Activated T-cell treated with anti-CD3 and anti-CD28 coated beads, Interleukin-2, amount 50 U/mL, for 72 hours (primary cell): ENCODE results near the gene NR1I3. TPM values are rescaled to one million over a fixed set of nuclear protein-coding genes. Genes with fewer than 3 reads are reported as not detected.
A peak's percentile ranks its signal among the peaks of the same experiment; 100 is the strongest.

Experiments used
- ATAC-seq, 2 donors: fragments of 150-1000 bp; cut with Tn5 transposase; replicated peaks in 1 of 2; 2 replicates each; pipeline ENCODE4 v1.10.0; 2021; ENCODE audit warnings: moderate library complexity in 2 of 2, mild to moderate bottlenecking in 1 of 2
- DNase-seq, 2 donors: peaks; one replicate each; pipeline ENCODE4 v3.0.0; 2021 to 2022; ENCODE audit warnings: mixed read lengths in 1 of 2
- H3K27ac Mint-ChIP-seq: one replicate; pipeline ENCODE4 v1.8.0; 2022; ENCODE audit warnings: mild to moderate bottlenecking, moderate library complexity, mixed read lengths
- H3K27me3 Mint-ChIP-seq: one replicate; pipeline ENCODE4 v1.8.0; 2022; ENCODE audit warnings: low read depth, mixed read lengths
- H3K36me3 Mint-ChIP-seq, 2 donors: one replicate each; pipeline ENCODE4 v1.8.0; 2022; ENCODE audit warnings: mixed read lengths in 2 of 2, mild to moderate bottlenecking in 1 of 2; ENCODE audit not compliant: insufficient read depth in 2 of 2
- H3K4me1 Mint-ChIP-seq: one replicate; pipeline ENCODE4 v1.8.0; 2022; ENCODE audit warnings: low read depth, mixed read lengths
- H3K4me3 Mint-ChIP-seq, 2 donors: one replicate each; pipeline ENCODE4 v1.8.0; 2022; ENCODE audit warnings: mild to moderate bottlenecking in 2 of 2, mixed read lengths in 2 of 2, moderate library complexity in 2 of 2
- H3K9me3 Mint-ChIP-seq, 2 donors: one replicate each; pipeline ENCODE4 v1.8.0; 2022; ENCODE audit warnings: mixed read lengths in 2 of 2
- total RNA-seq, 2 donors: library from RNA; stranded (reverse); gene quantifications; one replicate each; pipeline ENCODE4 v1.2.3, GENCODE V29; 2022

NR1I3 gene
- total RNA-seq, 2 donors from 2014 or later = not detected

DNA sequence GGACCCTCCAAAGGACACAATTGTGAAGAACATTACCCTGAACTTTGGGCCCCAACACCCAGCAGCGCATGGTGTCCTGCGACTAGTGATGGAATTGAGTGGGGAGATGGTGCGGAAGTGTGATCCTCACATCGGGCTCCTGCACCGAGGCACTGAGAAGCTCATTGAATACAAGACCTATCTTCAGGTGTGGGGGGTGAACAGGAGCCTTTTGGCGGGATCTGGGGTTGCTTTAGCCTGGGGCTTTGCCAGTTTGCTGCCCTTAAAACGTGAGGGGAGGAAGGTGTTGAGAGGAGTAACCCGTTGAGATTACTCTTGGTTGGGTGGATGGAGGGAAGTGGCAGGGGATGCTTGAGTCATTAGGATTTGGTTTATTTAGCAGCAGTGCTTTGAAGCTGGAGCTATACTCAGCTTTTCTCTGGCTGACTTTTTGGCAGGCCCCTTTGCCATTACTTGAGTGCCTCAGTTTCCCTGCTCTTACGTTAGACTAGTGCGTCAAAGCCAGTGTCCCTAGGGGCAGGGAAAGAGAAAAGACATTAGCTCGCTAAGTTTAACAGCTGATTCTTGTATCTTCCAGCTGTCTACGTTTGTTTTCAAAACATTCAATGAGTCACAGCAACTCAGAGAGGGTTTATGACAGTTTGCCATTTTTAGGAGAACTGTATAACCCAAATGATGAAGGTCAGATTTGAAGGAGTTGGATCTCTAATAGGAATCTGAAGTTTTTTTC lies 31.4 kb downstream of the NR1I3 start:
- H3K4me1 Mint-ChIP-seq = peaks cover 50% of the 10 kb centered on the region
- H3K27me3 Mint-ChIP-seq = no peaks in the 10 kb centered on the region
- DNase-seq = no peak
- H3K27ac Mint-ChIP-seq = no peak overlapping the region
- ATAC-seq = no peak
- H3K9me3 Mint-ChIP-seq = no peaks in the 10 kb centered on the region
- peaks cover 15 to 26% of the 10 kb centered on the region in 2 donors for H3K36me3 Mint-ChIP-seq
- no peak overlapping the region for H3K4me3 Mint-ChIP-seq

DNA sequence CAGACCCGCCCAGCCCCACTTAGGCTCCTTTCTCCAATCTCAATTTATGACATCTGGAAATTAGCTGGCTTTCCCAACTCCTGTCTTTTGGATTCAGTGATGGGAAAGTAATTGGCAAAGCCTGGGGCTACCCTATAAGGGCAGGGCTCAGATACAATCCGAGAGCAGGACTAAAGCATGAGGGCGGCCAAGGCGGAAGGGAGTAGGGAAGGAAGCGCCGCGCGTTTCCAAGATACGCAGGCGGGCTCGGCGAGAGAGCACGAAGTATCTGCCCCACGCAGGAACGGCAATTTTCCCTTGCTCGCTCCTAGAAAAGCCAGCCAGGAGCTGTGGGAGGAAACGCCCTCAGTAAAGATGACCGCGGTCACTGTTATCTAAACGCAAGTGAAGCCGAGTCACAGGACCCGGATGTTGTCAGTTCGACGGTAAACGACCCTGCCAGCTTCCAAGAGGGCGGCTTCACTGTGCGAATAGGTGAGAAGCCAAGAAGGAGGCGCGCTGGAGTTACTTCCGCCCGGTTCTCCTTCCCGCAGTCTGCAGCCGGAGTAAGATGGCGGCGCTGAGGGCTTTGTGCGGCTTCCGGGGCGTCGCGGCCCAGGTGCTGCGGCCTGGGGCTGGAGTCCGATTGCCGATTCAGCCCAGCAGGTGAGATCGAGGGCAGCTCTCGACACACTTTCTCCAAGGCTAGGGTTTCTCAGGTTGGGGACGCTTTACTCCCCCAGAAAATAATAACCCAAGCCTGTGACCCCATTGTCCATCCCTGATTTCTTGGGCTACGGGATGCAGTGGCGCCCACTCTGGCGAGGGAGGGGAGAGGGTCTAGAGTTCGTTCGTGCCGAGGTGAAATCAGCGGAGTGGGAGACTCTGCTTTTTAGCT lies 35.9 kb downstream of the NR1I3 start, which contains the start of gene NDUFS2:
TSS of gene NDUFS2 (plus strand) at position 532 of the 877 bp plus-strand sequence. CDS start at position 551, 19 bp downstream.
- peak within 1 kb of the TSS; percentile 97 for H3K27ac Mint-ChIP-seq
- no peaks in the 10 kb centered on the region for H3K27me3 Mint-ChIP-seq
- H3K36me3 Mint-ChIP-seq = peaks cover 10 to 12% of the 10 kb centered on the region in 2 donors
- peak within 1 kb of the TSS; percentile 87 to 96 for H3K4me3 Mint-ChIP-seq
- ATAC-seq (peak; percentile 98 to 99), DNase-seq (peak; percentile 93 to 96)
- no peaks in the 10 kb centered on the region for H3K9me3 Mint-ChIP-seq
- peaks cover 63% of the 10 kb centered on the region for H3K4me1 Mint-ChIP-seq

DNA sequence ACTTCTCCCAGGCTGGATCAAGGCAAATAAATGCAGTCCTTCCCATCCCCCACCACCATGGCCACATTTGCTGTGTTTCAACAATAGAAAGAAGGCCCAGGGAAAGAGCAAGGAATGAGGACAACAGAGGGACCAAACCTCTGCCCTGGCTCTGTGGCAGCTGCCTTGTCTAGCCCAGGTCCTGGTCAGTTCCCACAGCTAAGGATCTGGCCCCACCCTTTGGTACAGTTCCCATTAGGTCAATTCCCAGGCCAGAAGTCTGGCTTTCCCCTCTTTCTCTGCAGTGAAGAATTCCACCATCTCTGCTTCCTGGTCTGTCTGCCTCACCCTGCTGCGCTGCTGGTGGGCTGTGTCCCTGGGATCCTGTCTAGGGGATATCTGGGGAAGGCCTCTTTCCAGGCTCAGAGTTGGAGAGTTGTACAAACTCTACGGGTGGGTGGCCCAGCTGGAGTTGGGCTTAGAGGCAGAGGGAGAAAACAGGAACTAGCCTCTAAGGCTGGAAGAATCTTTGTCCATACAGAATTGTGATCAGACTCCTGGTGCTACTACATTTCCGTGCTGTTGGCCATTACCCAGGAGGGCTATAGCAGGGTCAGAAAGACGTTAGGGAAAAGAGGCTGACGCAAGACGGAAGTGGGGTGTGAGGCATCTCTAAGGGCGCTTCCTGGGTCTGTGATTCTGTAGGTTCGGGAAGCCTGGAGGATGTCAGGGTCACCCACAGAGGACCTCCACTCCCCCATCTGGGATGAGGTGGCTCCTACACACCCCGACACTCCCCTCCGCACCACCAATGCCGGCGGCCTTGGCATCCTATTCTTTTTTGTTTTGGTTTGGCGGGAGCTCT lies 36.8 kb downstream of the NR1I3 start:
- ATAC-seq = no peak
- H3K9me3 Mint-ChIP-seq = no peaks in the 10 kb centered on the region
- no peak for DNase-seq
- peak overlapping the region; percentile 87 to 96 for H3K4me3 Mint-ChIP-seq
- no peaks in the 10 kb centered on the region for H3K27me3 Mint-ChIP-seq
- H3K36me3 Mint-ChIP-seq = peaks cover 10% of the 10 kb centered on the region in 2 donors
- H3K27ac Mint-ChIP-seq = peak overlapping the region; percentile 97
- peaks cover 57% of the 10 kb centered on the region for H3K4me1 Mint-ChIP-seq

DNA sequence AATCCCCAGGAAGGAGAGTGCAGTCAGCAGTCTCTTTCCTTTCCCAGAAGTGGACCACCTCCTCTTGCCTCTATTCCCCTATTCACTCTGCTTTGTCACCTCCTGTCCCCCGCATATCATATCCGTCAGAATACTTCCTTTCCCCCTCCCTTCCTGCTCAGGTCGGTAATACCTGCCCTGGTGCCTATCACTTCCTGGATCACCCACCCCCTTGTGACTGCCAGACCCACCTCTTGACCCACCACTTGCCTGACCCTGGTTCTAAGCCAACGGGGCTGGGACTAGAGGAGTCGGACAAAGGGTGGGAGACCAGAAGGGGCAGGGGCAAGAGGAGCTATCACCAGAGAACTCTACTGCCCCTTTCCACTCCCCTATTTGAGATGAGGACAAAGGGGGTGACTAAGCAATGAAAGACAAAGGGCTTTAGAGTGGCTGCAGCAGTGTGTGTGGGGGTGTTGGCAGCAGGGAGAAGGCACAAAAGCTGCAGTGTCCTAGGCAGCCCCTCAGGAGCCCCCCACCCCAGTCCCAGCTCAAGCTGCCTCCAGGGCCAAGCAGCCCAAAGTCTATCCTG lies 37.5 kb downstream of the NR1I3 start:
- no peak for DNase-seq
- peaks cover 55% of the 10 kb centered on the region for H3K4me1 Mint-ChIP-seq
- no peaks in the 10 kb centered on the region for H3K9me3 Mint-ChIP-seq
- H3K27me3 Mint-ChIP-seq = no peaks in the 10 kb centered on the region
- peak overlapping the region; percentile 97 for H3K27ac Mint-ChIP-seq
- peak overlapping the region; percentile 87 to 96 for H3K4me3 Mint-ChIP-seq
- peak in 1 of 2 donors; percentile 24 for ATAC-seq
- H3K36me3 Mint-ChIP-seq = peaks cover 7 to 8% of the 10 kb centered on the region in 2 donors

DNA sequence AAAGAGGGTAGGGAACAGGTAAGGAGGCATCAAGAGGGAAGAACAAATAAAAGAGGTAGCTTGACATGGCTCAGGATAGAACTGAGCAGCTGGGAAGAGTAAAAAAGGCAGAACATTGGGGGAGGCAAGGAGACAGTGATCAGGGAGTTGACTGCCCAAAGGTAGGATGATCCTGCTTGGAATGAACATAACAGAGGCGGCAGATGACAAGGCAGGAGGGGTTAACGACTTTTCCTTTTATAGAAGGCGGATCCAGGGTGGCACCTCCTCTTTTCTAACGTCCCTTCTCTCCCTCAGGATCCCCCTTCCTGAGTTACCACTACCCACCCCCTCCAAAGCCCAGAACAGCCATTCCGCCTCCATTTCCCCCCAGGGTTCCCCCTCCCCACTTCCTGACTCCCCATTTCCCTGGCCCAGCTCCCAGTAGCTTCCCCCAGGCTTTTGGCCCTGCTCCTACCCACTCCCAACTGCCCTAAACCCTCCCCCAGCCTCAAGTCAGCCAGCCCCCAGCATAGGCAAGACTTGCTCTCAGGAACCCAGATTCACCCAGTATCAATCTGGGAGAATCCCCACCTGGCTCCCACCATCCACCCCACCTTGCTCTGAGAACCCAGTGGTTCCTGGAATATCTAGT lies 38.4 kb downstream of the NR1I3 start:
- peaks cover 56% of the 10 kb centered on the region for H3K4me1 Mint-ChIP-seq
- DNase-seq (no peak), ATAC-seq (no peak)
- H3K9me3 Mint-ChIP-seq = no peaks in the 10 kb centered on the region
- H3K27me3 Mint-ChIP-seq = no peaks in the 10 kb centered on the region
- H3K4me3 Mint-ChIP-seq = peak overlapping the region; percentile 87 to 96
- peak overlapping the region; percentile 97 for H3K27ac Mint-ChIP-seq
- peaks cover 7 to 8% of the 10 kb centered on the region in 2 donors for H3K36me3 Mint-ChIP-seq

DNA sequence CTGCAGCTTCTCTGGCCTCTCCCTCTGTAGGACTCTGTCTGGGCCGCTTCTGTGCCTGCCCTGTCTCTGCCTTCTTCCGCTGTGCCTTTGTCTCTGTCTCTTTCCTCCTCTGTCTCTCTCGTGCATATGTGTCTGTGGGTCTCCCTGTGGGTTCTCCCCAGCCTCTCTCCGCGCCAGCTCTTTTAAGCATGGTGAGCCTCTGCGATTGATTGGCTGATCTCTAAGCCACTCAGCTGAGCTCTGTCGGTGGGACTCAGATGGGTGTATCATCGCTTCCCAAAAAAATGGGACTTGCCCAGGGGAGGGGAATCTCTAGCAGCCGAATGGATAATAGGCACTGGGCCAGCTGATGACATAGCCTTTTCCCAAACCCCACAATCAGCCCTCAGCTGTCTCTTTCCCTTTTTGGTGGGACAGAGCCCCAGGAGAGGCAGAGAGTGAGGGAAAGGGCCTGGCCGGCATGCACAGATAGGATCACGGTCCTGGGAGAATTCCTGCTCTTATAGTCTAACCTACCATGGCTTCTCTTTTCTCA lies 39.0 kb downstream of the NR1I3 start, which contains the start of gene ADAMTS4:
TSS of gene ADAMTS4 (minus strand) at position 158 of the 535 bp plus-strand sequence. CDS start 427 bp downstream, outside the sequence.
- Mint-ChIP-seq H3K4me1 (peaks cover 50% of the 10 kb centered on the region), H3K27me3 (no peaks in the 10 kb centered on the region), H3K9me3 (no peaks in the 10 kb centered on the region), H3K4me3 (peak within 1 kb of the TSS; percentile 87 to 96), H3K36me3 (peaks cover under 1 to 3% of the 10 kb centered on the region in 2 donors), H3K27ac (peak within 1 kb of the TSS; percentile 49)
- ATAC-seq = no peak
- no peak for DNase-seq

DNA sequence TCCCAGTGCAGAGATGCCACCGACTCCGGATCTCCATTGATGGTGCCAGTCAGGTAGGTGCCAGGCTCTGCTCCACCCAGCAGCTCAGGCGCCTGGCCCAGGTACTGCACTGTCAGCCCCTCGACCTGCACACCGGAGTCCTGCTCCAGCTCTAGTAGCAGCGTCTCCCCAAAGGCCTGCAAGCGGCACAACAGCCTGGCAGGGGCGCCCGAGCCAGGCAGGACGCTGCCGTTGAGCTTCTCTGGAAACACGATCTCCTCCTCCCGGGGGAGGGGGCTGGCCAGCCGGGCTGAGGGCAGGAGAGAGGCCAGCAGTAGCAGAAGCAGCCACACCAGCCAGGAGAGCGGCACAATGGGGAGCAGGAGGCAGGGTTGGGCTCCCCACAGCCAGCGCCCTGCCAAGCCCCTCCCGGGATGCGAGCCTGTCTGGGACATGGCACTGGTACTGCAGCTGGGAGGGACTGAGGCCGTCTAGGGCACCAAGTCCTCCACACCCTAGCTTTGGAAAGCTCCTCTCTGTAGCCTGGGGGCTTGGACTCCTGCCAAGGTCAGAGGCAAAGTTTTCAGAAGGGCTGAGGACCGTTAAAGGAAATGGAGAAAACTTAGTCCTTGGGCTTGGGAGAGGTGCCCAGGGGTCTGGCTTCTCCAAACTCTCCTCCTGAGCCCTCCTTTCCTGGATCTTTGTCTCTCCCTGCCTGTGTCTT lies 39.7 kb downstream of the NR1I3 start:
- Mint-ChIP-seq H3K4me1 (peaks cover 44% of the 10 kb centered on the region), H3K4me3 (no peak overlapping the region), H3K9me3 (no peaks in the 10 kb centered on the region), H3K27me3 (no peaks in the 10 kb centered on the region), H3K36me3 (peaks cover 0 to 3% of the 10 kb centered on the region in 2 donors), H3K27ac (no peak overlapping the region)
- DNase-seq (no peak), ATAC-seq (no peak)

DNA sequence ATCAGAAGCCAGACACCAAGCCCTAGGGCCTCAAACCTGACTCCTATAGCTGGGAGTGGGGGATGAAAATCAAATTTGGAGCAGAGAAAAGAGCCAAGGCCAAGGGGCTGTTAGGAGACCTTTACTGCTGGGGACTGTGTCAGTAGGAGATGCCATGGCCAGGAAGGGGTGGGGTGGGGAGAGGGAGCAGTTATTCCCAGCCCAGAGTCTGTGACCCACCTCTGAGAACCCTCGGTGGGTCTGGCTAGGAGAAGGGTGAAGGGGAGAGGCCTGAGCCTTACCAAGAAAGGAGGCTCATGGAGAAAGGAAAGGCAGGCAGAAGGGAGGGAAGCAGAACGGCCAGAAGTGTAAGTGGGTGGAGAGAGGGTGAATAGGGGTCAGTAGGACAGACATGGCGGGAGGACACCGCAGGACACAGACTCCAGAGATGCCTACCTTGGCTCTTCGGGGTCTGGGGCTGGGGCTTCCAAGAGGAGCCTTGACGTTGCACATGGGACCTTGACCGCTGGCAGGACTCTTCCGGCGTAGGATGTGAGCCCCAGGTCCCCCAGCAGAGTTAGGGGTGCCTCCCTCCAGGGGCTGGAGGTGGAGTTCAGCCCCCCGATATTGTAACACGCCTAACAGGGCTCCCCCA lies 40.3 kb downstream of the NR1I3 start:
- no peak overlapping the region for H3K4me3 Mint-ChIP-seq
- H3K9me3 Mint-ChIP-seq = no peaks in the 10 kb centered on the region
- no peaks in the 10 kb centered on the region for H3K27me3 Mint-ChIP-seq
- peaks cover 0 to 3% of the 10 kb centered on the region in 2 donors for H3K36me3 Mint-ChIP-seq
- peaks cover 42% of the 10 kb centered on the region for H3K4me1 Mint-ChIP-seq
- DNase-seq (no peak), ATAC-seq (no peak)
- no peak overlapping the region for H3K27ac Mint-ChIP-seq

DNA sequence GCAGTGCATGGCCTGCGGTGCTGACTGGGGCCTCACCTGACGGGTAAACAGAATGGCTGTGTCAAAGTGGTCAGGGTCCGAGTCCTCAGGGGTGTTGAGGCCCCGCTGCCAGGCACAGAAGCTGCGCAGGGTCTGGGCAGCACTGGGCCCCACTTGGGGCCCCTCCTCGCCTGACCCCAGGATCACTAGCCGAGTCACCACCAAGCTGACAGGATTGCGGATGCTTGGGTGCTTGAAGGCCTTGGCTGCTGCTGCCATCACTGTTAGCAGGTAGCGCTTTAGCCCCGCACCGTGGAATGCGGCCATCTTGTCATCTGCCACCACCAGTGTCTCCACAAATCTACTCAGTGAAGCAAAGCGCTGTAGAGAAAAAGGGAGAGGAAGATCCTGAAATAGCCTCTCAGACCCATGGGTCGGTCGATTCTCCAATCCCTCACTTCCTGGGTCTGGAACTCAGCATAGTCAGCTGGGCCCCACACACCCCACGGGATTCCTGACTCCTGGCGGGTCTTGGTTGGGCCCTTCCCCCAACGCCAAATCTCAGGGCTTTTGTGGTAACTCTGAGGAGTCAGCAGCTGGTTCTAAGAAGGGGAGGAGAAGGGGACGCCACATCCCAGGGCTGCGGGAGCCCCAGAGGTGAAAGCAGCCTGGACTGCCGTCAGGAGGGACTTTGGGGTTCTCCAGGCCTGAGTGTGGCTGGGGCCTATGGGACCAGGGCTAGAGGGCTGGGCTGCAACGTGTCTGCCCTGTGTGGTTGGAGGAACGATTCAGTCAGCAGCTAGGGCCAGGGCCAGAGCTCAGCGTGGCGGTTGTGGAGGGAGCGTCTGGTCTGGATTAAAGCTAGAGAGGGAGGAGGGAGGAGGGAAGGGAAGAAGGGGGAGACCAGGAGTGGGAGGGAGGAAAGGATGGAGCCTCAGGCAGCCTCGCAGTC lies 41.2 kb downstream of the NR1I3 start:
- Mint-ChIP-seq H3K27ac (no peak overlapping the region), H3K4me1 (peaks cover 42% of the 10 kb centered on the region), H3K9me3 (no peaks in the 10 kb centered on the region), H3K4me3 (no peak overlapping the region), H3K36me3 (no peaks in the 10 kb centered on the region), H3K27me3 (no peaks in the 10 kb centered on the region)
- ATAC-seq (no peak), DNase-seq (no peak)

DNA sequence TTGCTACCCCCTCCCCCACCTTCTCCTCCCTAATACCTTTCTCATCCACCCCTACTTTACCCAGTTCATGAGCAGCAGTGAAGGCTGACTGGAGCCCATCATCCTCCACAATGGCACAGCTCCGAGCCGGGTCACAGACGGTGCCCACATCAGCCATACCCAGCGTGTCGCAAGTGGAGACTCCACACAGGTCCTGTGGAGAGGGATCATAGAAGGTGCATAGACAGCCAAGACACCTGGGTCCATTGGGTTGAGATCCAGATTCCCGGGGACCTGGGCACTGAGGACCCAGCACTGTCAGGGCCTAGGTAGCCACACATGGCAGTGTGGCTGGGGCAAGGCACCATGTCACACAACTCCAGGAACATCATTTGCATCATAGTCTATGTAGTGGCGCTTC lies 41.9 kb downstream of the NR1I3 start:
- ATAC-seq = no peak
- no peaks in the 10 kb centered on the region for H3K9me3 Mint-ChIP-seq

More for the DNA sequence above, 41.9 kb downstream of the NR1I3 start:
- no peak for DNase-seq
- Mint-ChIP-seq H3K4me1 (peaks cover 35% of the 10 kb centered on the region), H3K36me3 (no peaks in the 10 kb centered on the region), H3K4me3 (no peak overlapping the region), H3K27ac (no peak overlapping the region), H3K27me3 (no peaks in the 10 kb centered on the region)
